Forelimb muscle (tissue), 1 donor: ENCODE data around the gene POPDC2. TPM values are rescaled to one million over a fixed set of nuclear protein-coding genes. Genes with fewer than 3 reads are reported as not detected.
"Not testable (repeated sequence)": the region's sequence is repeated elsewhere in the genome, so short reads cannot be mapped to it uniquely, and the experiment has no call there.

Source experiments
- DNase-seq: peaks from one replicate; pipeline ENCODE4 v3.0.0-alpha.2; 2013; ENCODE audit warnings: low read depth
- polyA plus RNA-seq: library from polyadenylated mRNA; unstranded; fragments of 120-200 nt; gene quantifications from one replicate; pipeline ENCODE4 v1.2.1, GENCODE V29; 2013; ENCODE audit not compliant: insufficient read length

The POPDC2 gene
- polyA plus RNA-seq, 1 donor, result 38.2 TPM

GRCh38 chr3:119613201-119613600 is 47.2 kb downstream of the POPDC2 start:
- no peak for DNase-seq

DNA sequence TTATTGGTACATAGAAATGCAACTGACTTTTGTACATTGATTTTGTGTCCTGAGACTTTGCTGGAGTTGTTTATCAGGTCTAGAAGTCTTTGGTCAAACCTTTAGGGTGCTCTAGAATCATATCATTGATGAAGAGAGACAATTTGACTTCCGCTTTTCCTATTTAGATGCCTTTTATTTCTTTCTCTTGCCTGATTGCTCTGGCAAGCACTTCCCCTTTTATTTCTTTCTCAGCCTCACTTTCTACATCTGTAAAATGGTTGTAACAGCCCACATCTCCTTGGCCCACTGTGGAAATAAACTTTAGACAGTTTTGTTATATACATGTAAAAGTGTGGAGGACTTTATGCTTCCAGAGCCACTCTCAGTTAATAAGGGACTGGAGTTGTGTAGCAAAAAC is 48.7 kb downstream of the POPDC2 start:
- no peak for DNase-seq

DNA sequence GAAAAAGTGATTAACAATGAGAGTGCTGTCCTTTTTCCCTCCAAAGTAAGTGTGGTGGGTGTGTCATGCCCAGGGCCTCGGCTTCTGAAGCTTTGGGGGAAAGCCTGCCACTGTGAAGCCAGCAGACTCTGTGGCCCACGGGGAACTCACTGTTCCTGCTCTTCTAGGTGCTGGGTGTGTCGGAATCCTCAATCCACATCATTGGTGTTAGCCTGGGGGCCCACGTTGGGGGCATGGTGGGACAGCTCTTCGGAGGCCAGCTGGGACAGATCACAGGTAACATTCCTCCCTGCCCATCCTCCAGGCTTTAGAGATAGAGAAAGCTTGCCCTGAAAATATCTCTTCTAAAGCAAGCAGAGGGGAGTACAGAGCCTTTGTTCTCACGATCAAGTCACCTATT is 51.1 kb downstream of the POPDC2 start:
- DNase-seq, result no peak

- DNase-seq, result no peak
Measured at GRCh38 chr3:119608405-119609000, 51.9 kb downstream of the POPDC2 start.

DNA sequence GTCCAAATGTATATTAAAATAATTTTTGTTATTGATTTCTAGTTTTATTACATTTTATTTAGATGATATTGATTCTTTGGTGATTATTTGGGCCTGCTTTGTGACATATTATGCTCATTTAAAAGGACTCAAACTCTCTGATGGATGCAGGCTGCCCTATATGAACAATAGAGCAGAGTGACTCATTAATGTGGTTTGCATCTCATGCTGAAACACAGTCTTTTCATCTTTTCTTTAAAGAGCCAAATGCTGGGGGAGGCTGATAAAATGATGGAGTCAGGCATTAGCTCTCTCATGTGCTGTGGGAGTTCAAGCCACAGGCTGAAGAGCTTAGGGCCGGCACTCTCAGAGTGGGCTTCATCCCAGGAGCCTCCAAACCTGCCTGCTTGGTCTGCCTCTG is 55.5 kb downstream of the POPDC2 start:
- DNase-seq, result no peak

DNA sequence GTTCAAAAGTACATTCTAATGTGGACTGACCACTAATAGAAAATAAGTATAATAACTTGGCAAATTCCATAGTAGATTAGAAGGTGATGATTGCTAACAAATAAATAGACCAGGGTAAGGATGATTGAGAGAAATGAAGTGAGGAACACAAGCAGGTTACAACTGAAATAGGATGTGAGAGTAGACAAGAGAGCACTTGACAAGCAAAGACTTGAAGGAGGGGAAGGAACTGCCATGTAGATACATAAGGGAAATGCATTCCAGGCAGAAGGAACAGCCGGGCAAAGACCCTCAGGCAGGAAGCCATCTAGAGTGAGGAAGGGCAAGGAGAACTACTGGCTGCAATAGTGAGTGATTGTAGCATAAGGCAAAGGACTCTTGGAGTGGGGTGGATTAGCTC is 57.7 kb downstream of the POPDC2 start:
- DNase-seq, result no peak

- no peak for DNase-seq
Measured at GRCh38 chr3:119601154-119601553, 59.2 kb downstream of the POPDC2 start.

GRCh38 chr3:119600732-119601131 is 59.7 kb downstream of the POPDC2 start:
- no peak for DNase-seq

DNA sequence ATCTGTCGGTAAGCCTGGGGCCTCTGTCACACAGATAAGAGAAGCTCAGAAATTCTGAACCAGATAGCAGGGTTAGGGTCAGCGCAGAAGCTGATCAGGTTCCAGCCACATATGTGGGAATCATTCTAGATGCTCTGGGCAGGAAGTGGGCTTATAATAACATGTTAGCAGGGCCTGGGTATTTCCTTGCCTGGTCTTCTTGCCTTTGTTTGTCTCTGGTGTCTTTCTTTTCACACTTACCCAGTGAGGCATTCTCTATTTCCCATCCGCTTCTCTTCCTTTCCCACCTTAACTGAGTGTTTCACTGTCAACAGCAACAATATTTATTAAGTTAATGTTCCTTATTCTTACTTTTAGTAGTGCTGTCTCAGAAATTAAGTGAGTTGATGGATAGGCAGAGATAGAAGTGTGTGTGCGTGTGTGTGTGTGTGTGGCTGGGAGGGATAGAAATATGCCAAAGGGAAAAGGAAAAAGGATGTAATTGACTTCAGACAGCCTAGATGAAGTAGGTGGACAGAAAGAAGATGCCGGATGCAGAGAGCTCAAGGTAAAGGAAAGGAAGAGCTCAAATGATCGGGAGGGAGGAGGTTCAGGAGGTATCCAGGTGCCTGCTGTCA is 60.7 kb downstream of the POPDC2 start:
- DNase-seq, result no peak

GRCh38 chr3:119598410-119599098 is 61.8 kb downstream of the POPDC2 start:
- DNase-seq, result no peak

GRCh38 chr3:119597548-119598288 is 62.7 kb downstream of the POPDC2 start, which contains the start of gene PLA1A:
TSS of gene PLA1A (plus strand) at chr3:119597885. CDS start at chr3:119597914, 29 bp downstream.
- DNase-seq, result no peak

- DNase-seq, result no peak
Measured at GRCh38 chr3:119596398-119596797, 64.0 kb downstream of the POPDC2 start.

DNA sequence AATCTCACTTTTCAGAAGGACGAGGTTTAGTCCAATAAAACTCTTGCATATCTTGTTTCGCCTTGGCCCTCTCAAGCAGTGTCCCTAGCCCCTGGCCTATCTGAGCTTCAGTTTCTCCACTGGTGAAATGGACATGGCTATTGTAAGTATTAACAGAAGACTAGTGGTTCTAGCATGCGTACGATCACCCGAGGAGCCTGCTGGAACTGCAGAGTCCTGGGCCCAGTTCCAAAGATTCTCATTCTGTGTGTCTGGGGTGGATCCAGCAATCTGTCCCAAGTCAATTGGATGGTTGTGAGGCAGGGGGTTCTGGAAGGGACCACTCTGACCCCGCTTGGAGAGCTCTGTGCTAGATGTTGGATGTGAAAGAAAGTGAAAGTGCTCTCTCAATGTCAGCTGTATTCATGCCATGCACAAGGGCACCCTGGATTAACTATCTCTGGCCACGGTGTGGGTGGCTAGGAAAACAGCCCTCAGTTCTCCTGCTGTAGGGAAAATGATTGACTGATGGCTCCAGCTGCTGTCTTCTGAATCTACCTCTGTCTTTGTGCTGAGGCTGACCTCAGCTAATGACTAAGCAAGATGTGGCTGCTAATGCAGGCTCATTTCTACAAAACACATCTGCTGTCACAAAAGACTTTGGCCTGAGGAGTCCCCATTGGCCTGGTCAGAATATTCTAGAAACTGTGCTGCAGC is 64.6 kb downstream of the POPDC2 start:
- DNase-seq, result no peak

GRCh38 chr3:119594929-119595328 is 65.5 kb downstream of the POPDC2 start:
- DNase-seq, result not testable (repeated sequence)

GRCh38 chr3:119594066-119594465 is 66.3 kb downstream of the POPDC2 start:
- DNase-seq, result no peak

- DNase-seq, result no peak
Measured at GRCh38 chr3:119592861-119593260, 67.5 kb downstream of the POPDC2 start.

Other genes starting within 250 kb of the POPDC2 start
- 42.6 TPM for gene TMEM39A, start 197.0 kb downstream of the POPDC2 start, polyA plus RNA-seq
- 12.0 TPM for gene POGLUT1, start 191.6 kb downstream of the POPDC2 start, polyA plus RNA-seq
- gene TIMMDC1, start 162.0 kb downstream of the POPDC2 start, polyA plus RNA-seq, result 77.5 TPM
- not detected for gene CD80, start 101.0 kb downstream of the POPDC2 start, polyA plus RNA-seq
- gene ADPRH, start 81.1 kb downstream of the POPDC2 start, polyA plus RNA-seq, result 9.3 TPM
- gene PLA1A, start 62.7 kb downstream of the POPDC2 start, polyA plus RNA-seq, result 0.22 TPM
- gene COX17, start 16.8 kb upstream of the POPDC2 start, polyA plus RNA-seq, result 68.4 TPM
- gene CFAP91, start 42.4 kb upstream of the POPDC2 start, polyA plus RNA-seq, result 0.56 TPM
- gene NR1I2, start 121.5 kb upstream of the POPDC2 start, polyA plus RNA-seq, result 0.33 TPM